Adipose tissue (tissue), 3 donors: ENCODE data around the gene DDX10. TPM values are rescaled to one million over a fixed set of nuclear protein-coding genes. Genes with fewer than 3 reads are reported as not detected.

ENCODE experiments used
- H3K27ac ChIP-seq: one replicate; pipeline ENCODE4 v1.5.1; 2013; ENCODE audit warnings: low read depth, low read length
- WGBS, 3 donors: extraction: QIAGEN DNeasy Blood & Tissue Kit; methylation state at CpG; one replicate each; pipeline ENCODE4 v1.1.7; 2013; 5-methylcytosine and 5-hydroxymethylcytosine counted together
- polyA plus RNA-seq, 3 donors: library from polyadenylated mRNA; stranded (reverse); fragments of 200-250 nt; gene quantifications; one replicate each; pipeline ENCODE4 v1.2.3, GENCODE V29; 2013
- donor health status: healthy with polysubstance abuse.
- donor health status: Bipolar disorder and iron deficiency.
- donor health status: healthy.

Gene DDX10
- polyA plus RNA-seq, 3 donors: 12.3 to 28.9 (median 13.0) TPM

- 78 to 90% (median 89%) methylated on average over 3 of the region's 3 CpGs for WGBS, 3 donors
- no peak overlapping the region for H3K27ac ChIP-seq
Measured at GRCh38 chr11:108838102-108838791, 173.4 kb downstream of the DDX10 start.

GRCh38 chr11:108838792-108839105 is 173.9 kb downstream of the DDX10 start:
- H3K27ac ChIP-seq: no peak overlapping the region
- 83 to 92% (median 89%) methylated on average over 1 of the region's 1 CpG for WGBS, 3 donors

- H3K27ac ChIP-seq: no peak overlapping the region
Measured at GRCh38 chr11:108846009-108846408, 181.1 kb downstream of the DDX10 start.

- no peak overlapping the region for H3K27ac ChIP-seq
- WGBS, 3 donors: 43 to 82% (median 75%) methylated on average over 3 of the region's 3 CpGs
Measured at GRCh38 chr11:108847298-108847990, 182.6 kb downstream of the DDX10 start.

GRCh38 chr11:108851781-108852180 is 186.9 kb downstream of the DDX10 start:
- no peak overlapping the region for H3K27ac ChIP-seq

- WGBS, 3 donors: 48 to 88% (median 58%) methylated on average over 1 of the region's 1 CpG
- no peak overlapping the region for H3K27ac ChIP-seq
Measured at GRCh38 chr11:108852701-108853100, 187.8 kb downstream of the DDX10 start.

GRCh38 chr11:108853151-108853550 is 188.3 kb downstream of the DDX10 start:
- WGBS, 3 donors: 86 to 89% (median 87%) methylated on average over 4 of the region's 4 CpGs
- no peak overlapping the region for H3K27ac ChIP-seq

- WGBS, 3 donors: 24 to 78% (median 37%) methylated on average over 1 of the region's 1 CpG
- H3K27ac ChIP-seq: no peak overlapping the region
Measured at GRCh38 chr11:108853864-108854263, 189.0 kb downstream of the DDX10 start.

GRCh38 chr11:108854346-108854745 is 189.5 kb downstream of the DDX10 start:
- H3K27ac ChIP-seq: no peak overlapping the region
- WGBS, 3 donors: 42 to 71% (median 48%) methylated on average over 2 of the region's 2 CpGs

- no peak overlapping the region for H3K27ac ChIP-seq
- 64 to 72% (median 65%) methylated on average over 5 of the region's 5 CpGs for WGBS, 3 donors
Measured at GRCh38 chr11:108857382-108857781, 192.5 kb downstream of the DDX10 start.

- no peak overlapping the region for H3K27ac ChIP-seq
- 96 to 97% (median 97%) methylated on average over 3 of the region's 3 CpGs for WGBS, 3 donors
Measured at GRCh38 chr11:108858622-108859021, 193.8 kb downstream of the DDX10 start.

- H3K27ac ChIP-seq: no peak overlapping the region
- 90 to 98% (median 95%) methylated on average over 1 of the region's 1 CpG for WGBS, 3 donors
Measured at GRCh38 chr11:108859510-108859909, 194.6 kb downstream of the DDX10 start.

- no peak overlapping the region for H3K27ac ChIP-seq
- WGBS, 3 donors: 92 to 100% (median 97%) methylated on average over 1 of the region's 1 CpG
Measured at GRCh38 chr11:108863528-108863927, 198.7 kb downstream of the DDX10 start.

- WGBS, 3 donors: 92 to 95% (median 95%) methylated on average over 5 of the region's 5 CpGs
- no peak overlapping the region for H3K27ac ChIP-seq
Measured at GRCh38 chr11:108865406-108865805, 200.5 kb downstream of the DDX10 start.

GRCh38 chr11:108866781-108867180 is 201.9 kb downstream of the DDX10 start:
- WGBS, 3 donors: 70 to 80% (median 74%) methylated on average over 2 of the region's 2 CpGs
- no peak overlapping the region for H3K27ac ChIP-seq

- H3K27ac ChIP-seq: no peak overlapping the region
- WGBS, 3 donors: 67 to 80% (median 72%) methylated on average over 4 of the region's 4 CpGs
Measured at GRCh38 chr11:108870373-108871020, 205.6 kb downstream of the DDX10 start.

- no peak overlapping the region for H3K27ac ChIP-seq
Measured at GRCh38 chr11:108871152-108871551, 206.3 kb downstream of the DDX10 start.

GRCh38 chr11:108871867-108872266 is 207.0 kb downstream of the DDX10 start:
- no peak overlapping the region for H3K27ac ChIP-seq
- WGBS, 3 donors: 96 to 98% (median 98%) methylated on average over 2 of the region's 2 CpGs

- 62 to 82% (median 68%) methylated on average over 3 of the region's 3 CpGs for WGBS, 3 donors
- no peak overlapping the region for H3K27ac ChIP-seq
Measured at GRCh38 chr11:108872781-108873291, 208.0 kb downstream of the DDX10 start.

- 88 to 89% (median 88%) methylated on average over 2 of the region's 2 CpGs for WGBS, 3 donors
- H3K27ac ChIP-seq: no peak overlapping the region
Measured at GRCh38 chr11:108873310-108873709, 208.4 kb downstream of the DDX10 start.
